ENCODE measurements around the gene UST.

The UST gene

GRCh38 chr6:148747471-148748165 lies 788 bp downstream of the UST start:
- peak; percentile 64 for DNase-seq (ENCODE audit: low spot score)
- Histone ChIP-seq H4K8ac (ENCODE audit: low read depth, low read length) (no peak overlapping the region), H3K4ac (ENCODE audit: low read length) (no peak overlapping the region), H3K9me3 (replicated peaks in 1 of 2; ENCODE audit: control insufficient read depth in 2 of 2, insufficient read depth in 1 of 2, low read depth in 1 of 2, low read length in 2 of 2) (no peaks in the 10 kb centered on the region), H2BK5ac (ENCODE audit: low read length) (peak overlapping the region; percentile 69), H2AK5ac (ENCODE audit: low read depth, low read length) (peak overlapping the region; percentile 26), H2BK15ac (ENCODE audit: low read length) (peak overlapping the region; percentile 46), H4K91ac (ENCODE audit: low read depth, low read length, poor library complexity) (no peak overlapping the region), H3K4me3 (ENCODE audit: low read length in 2 of 2) (peak overlapping the region; percentile 86 to 96), H3K9ac (ENCODE audit: low read depth, low read length, poor library complexity) (peak overlapping the region; percentile 95), H3K27ac (replicated peaks; ENCODE audit: low read length) (peak overlapping the region; percentile 83), H2AFZ (ENCODE audit: low read length) (peak overlapping the region; percentile 92), H3K14ac (ENCODE audit: low read length) (peak overlapping the region; percentile 64), H3K36me3 (replicated peaks in 1 of 2; ENCODE audit: control insufficient read depth in 2 of 2, insufficient read depth in 2 of 2, low read length in 2 of 2) (no peaks in the 10 kb centered on the region), H3K4me1 (ENCODE audit: control insufficient read depth in 2 of 2, insufficient read depth in 1 of 2, low read depth in 1 of 2, low read length in 2 of 2) (peaks cover 8% of the 10 kb centered on the region in 2 donors), H2BK12ac (ENCODE audit: low read length) (peak overlapping the region; percentile 85), H2BK120ac (ENCODE audit: low read depth, low read length) (peak overlapping the region; percentile 51), H3K18ac (ENCODE audit: low read length) (peak overlapping the region; percentile 96), H3K27me3 (ENCODE audit: control insufficient read depth in 3 of 3, insufficient read depth in 3 of 3, low read depth in 1 of 3, low read length in 3 of 3) (peaks cover 0 to 6% (median 0%) of the 10 kb centered on the region in 3 experiments), H3K79me1 (ENCODE audit: low read depth, low read length) (peaks cover 7% of the 10 kb centered on the region), H3K23ac (ENCODE audit: low read depth, low read length, poor library complexity) (peak overlapping the region; percentile 90), H3K4me2 (ENCODE audit: insufficient read depth, low read length, poor library complexity, severe bottlenecking) (peak overlapping the region; percentile 94)
- no CpG with 5 or more reads among the region's 66 CpGs for WGBS, 2 donors (ENCODE audit: extremely low coverage in 2 of 2, insufficient read length in 2 of 2, insufficient replicate concordance in 1 of 2)

GRCh38 chr6:148749674-148750073 lies 2.8 kb downstream of the UST start:
- Histone ChIP-seq H3K4ac (ENCODE audit: low read length) (no peak overlapping the region), H2AFZ (ENCODE audit: low read length) (no peak overlapping the region), H3K18ac (ENCODE audit: low read length) (no peak overlapping the region), H3K4me3 (ENCODE audit: low read length in 2 of 2) (no peak overlapping the region), H2BK12ac (ENCODE audit: low read length) (no peak overlapping the region), H4K91ac (ENCODE audit: low read depth, low read length, poor library complexity) (no peak overlapping the region), H2BK5ac (ENCODE audit: low read length) (no peak overlapping the region), H3K4me2 (ENCODE audit: insufficient read depth, low read length, poor library complexity, severe bottlenecking) (no peak overlapping the region), H3K27ac (replicated peaks; ENCODE audit: low read length) (no peak overlapping the region), H2BK120ac (ENCODE audit: low read depth, low read length) (no peak overlapping the region), H3K4me1 (ENCODE audit: control insufficient read depth in 2 of 2, insufficient read depth in 1 of 2, low read depth in 1 of 2, low read length in 2 of 2) (peaks cover 8% of the 10 kb centered on the region in 2 donors), H3K14ac (ENCODE audit: low read length) (no peak overlapping the region), H3K27me3 (ENCODE audit: control insufficient read depth in 3 of 3, insufficient read depth in 3 of 3, low read depth in 1 of 3, low read length in 3 of 3) (no peaks in the 10 kb centered on the region), H2AK5ac (ENCODE audit: low read depth, low read length) (no peak overlapping the region), H2BK15ac (ENCODE audit: low read length) (no peak overlapping the region), H3K9ac (ENCODE audit: low read depth, low read length, poor library complexity) (no peak overlapping the region), H3K9me3 (replicated peaks in 1 of 2; ENCODE audit: control insufficient read depth in 2 of 2, insufficient read depth in 1 of 2, low read depth in 1 of 2, low read length in 2 of 2) (no peaks in the 10 kb centered on the region), H3K36me3 (replicated peaks in 1 of 2; ENCODE audit: control insufficient read depth in 2 of 2, insufficient read depth in 2 of 2, low read length in 2 of 2) (no peaks in the 10 kb centered on the region), H3K79me1 (ENCODE audit: low read depth, low read length) (peaks cover 7% of the 10 kb centered on the region), H3K23ac (ENCODE audit: low read depth, low read length, poor library complexity) (no peak overlapping the region), H4K8ac (ENCODE audit: low read depth, low read length) (no peak overlapping the region)
- no CpG with 5 or more reads among the region's 1 CpG for WGBS, 2 donors (ENCODE audit: extremely low coverage in 2 of 2, insufficient read length in 2 of 2, insufficient replicate concordance in 1 of 2)
- DNase-seq (ENCODE audit: low spot score), result no peak

GRCh38 chr6:148750838-148751792 lies 4.3 kb downstream of the UST start:
- Histone ChIP-seq H2AFZ (ENCODE audit: low read length) (no peak overlapping the region), H2BK15ac (ENCODE audit: low read length) (no peak overlapping the region), H3K4me3 (ENCODE audit: low read length in 2 of 2) (no peak overlapping the region), H3K4me2 (ENCODE audit: insufficient read depth, low read length, poor library complexity, severe bottlenecking) (no peak overlapping the region), H3K18ac (ENCODE audit: low read length) (no peak overlapping the region), H2AK5ac (ENCODE audit: low read depth, low read length) (no peak overlapping the region), H2BK12ac (ENCODE audit: low read length) (no peak overlapping the region), H4K91ac (ENCODE audit: low read depth, low read length, poor library complexity) (no peak overlapping the region), H3K27ac (replicated peaks; ENCODE audit: low read length) (no peak overlapping the region), H4K8ac (ENCODE audit: low read depth, low read length) (no peak overlapping the region), H3K27me3 (ENCODE audit: control insufficient read depth in 3 of 3, insufficient read depth in 3 of 3, low read depth in 1 of 3, low read length in 3 of 3) (no peaks in the 10 kb centered on the region), H3K36me3 (replicated peaks in 1 of 2; ENCODE audit: control insufficient read depth in 2 of 2, insufficient read depth in 2 of 2, low read length in 2 of 2) (no peaks in the 10 kb centered on the region), H3K23ac (ENCODE audit: low read depth, low read length, poor library complexity) (no peak overlapping the region), H2BK120ac (ENCODE audit: low read depth, low read length) (no peak overlapping the region), H3K9ac (ENCODE audit: low read depth, low read length, poor library complexity) (peak overlapping the region; percentile 39), H3K14ac (ENCODE audit: low read length) (no peak overlapping the region), H3K4ac (ENCODE audit: low read length) (no peak overlapping the region), H2BK5ac (ENCODE audit: low read length) (no peak overlapping the region), H3K79me1 (ENCODE audit: low read depth, low read length) (peaks cover 7% of the 10 kb centered on the region), H3K4me1 (ENCODE audit: control insufficient read depth in 2 of 2, insufficient read depth in 1 of 2, low read depth in 1 of 2, low read length in 2 of 2) (peaks cover 5 to 7% of the 10 kb centered on the region in 2 donors), H3K9me3 (replicated peaks in 1 of 2; ENCODE audit: control insufficient read depth in 2 of 2, insufficient read depth in 1 of 2, low read depth in 1 of 2, low read length in 2 of 2) (no peaks in the 10 kb centered on the region)
- no CpG with 5 or more reads among the region's 13 CpGs for WGBS, 2 donors (ENCODE audit: extremely low coverage in 2 of 2, insufficient read length in 2 of 2, insufficient replicate concordance in 1 of 2)
- no peak for DNase-seq (ENCODE audit: low spot score)

GRCh38 chr6:148751793-148752170 lies 5.0 kb downstream of the UST start:
- Histone ChIP-seq H4K91ac (ENCODE audit: low read depth, low read length, poor library complexity) (no peak overlapping the region), H2AFZ (ENCODE audit: low read length) (no peak overlapping the region), H4K8ac (ENCODE audit: low read depth, low read length) (no peak overlapping the region), H2BK15ac (ENCODE audit: low read length) (no peak overlapping the region), H3K4me2 (ENCODE audit: insufficient read depth, low read length, poor library complexity, severe bottlenecking) (no peak overlapping the region), H3K4me1 (ENCODE audit: control insufficient read depth in 2 of 2, insufficient read depth in 1 of 2, low read depth in 1 of 2, low read length in 2 of 2) (peaks cover 4 to 7% of the 10 kb centered on the region in 2 donors), H2BK12ac (ENCODE audit: low read length) (no peak overlapping the region), H3K23ac (ENCODE audit: low read depth, low read length, poor library complexity) (no peak overlapping the region), H3K36me3 (replicated peaks in 1 of 2; ENCODE audit: control insufficient read depth in 2 of 2, insufficient read depth in 2 of 2, low read length in 2 of 2) (no peaks in the 10 kb centered on the region), H2BK5ac (ENCODE audit: low read length) (no peak overlapping the region), H3K9me3 (replicated peaks in 1 of 2; ENCODE audit: control insufficient read depth in 2 of 2, insufficient read depth in 1 of 2, low read depth in 1 of 2, low read length in 2 of 2) (no peaks in the 10 kb centered on the region), H2AK5ac (ENCODE audit: low read depth, low read length) (no peak overlapping the region), H3K79me1 (ENCODE audit: low read depth, low read length) (peaks cover 7% of the 10 kb centered on the region), H3K4me3 (ENCODE audit: low read length in 2 of 2) (no peak overlapping the region), H3K27ac (replicated peaks; ENCODE audit: low read length) (no peak overlapping the region), H3K9ac (ENCODE audit: low read depth, low read length, poor library complexity) (no peak overlapping the region), H3K14ac (ENCODE audit: low read length) (no peak overlapping the region), H3K27me3 (ENCODE audit: control insufficient read depth in 3 of 3, insufficient read depth in 3 of 3, low read depth in 1 of 3, low read length in 3 of 3) (no peaks in the 10 kb centered on the region), H3K18ac (ENCODE audit: low read length) (no peak overlapping the region), H3K4ac (ENCODE audit: low read length) (no peak overlapping the region), H2BK120ac (ENCODE audit: low read depth, low read length) (no peak overlapping the region)
- DNase-seq (ENCODE audit: low spot score), result no peak
- no CpG with 5 or more reads among the region's 2 CpGs for WGBS, 2 donors (ENCODE audit: extremely low coverage in 2 of 2, insufficient read length in 2 of 2, insufficient replicate concordance in 1 of 2)
